GM19025 (cell line): Measurements from ENCODE around the gene MAST4.
A peak's percentile ranks its signal among the peaks of the same experiment; 100 is the strongest.

Experiments
- ATAC-seq: cut with Tn5 transposase; IDR thresholded peaks from one replicate; pipeline ENCODE4 v1.9.1; 2021; ENCODE audit warnings: mild to moderate bottlenecking, low read depth, moderate library complexity; ENCODE audit not compliant: unreplicated experiment

MAST4 gene

DNA sequence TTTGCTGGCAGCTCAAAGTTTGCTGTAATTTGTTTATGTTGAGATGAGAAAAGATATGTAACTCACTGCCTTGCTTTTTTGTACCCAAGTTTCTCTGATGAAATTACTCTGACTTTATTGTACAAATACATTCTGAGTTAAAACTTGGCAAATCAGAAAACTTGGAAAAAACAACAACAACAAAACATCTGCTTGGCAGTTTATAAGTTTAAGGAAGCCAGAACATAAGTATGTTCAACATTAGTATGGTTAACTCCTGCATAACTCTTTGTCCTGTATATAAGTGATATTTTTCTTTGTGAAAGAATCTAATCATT lies 233.1 kb downstream of the MAST4 start:
- no peak for ATAC-seq

DNA sequence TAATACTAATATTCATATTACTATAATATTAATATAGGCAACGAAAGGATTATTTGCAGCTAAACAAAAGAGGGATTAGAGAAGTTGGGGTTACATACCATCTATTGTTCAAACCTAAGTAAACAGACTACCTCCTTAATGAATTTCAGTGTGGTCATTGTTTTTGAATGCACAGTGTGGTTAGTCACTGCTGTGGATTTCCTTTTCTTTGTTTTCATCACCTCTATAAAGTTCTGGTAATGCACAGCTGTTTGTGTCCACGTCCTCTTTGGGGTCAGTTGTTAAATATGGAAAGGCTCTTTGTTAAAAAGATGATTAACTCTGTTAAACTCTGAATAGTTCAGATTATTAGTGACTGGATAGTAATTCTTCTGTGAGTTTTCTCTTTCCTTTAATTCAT lies 233.6 kb downstream of the MAST4 start:
- ATAC-seq: no peak

- no peak for ATAC-seq
These were observed 234.4 kb downstream of the MAST4 start for GRCh38 chr5:66830636-66831035.

- ATAC-seq: no peak
These were observed 243.5 kb downstream of the MAST4 start for GRCh38 chr5:66839636-66840185.

GRCh38 chr5:66840511-66841013 lies 244.4 kb downstream of the MAST4 start:
- ATAC-seq: peak; percentile 98

DNA sequence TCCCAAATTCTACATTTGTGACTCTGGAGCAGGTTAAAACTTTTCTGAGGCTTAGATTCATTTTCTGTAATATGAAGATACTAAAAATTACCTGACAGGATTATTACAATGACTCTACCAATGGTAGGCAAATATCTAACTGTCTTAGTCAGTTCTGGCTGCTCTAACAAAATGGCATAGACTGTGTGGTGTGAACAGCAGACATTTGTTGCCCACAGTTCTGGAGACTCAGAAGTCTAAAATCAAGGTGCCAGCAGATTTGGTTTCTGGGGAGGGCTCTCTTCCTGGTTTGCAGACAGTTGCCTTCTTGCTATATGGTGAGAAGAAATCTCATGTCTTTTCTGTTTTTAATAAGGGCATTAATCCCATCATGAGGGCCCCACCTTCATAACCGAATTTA lies 245.1 kb downstream of the MAST4 start:
- ATAC-seq: no peak

GRCh38 chr5:66842540-66842939 lies 246.3 kb downstream of the MAST4 start:
- no peak for ATAC-seq

DNA sequence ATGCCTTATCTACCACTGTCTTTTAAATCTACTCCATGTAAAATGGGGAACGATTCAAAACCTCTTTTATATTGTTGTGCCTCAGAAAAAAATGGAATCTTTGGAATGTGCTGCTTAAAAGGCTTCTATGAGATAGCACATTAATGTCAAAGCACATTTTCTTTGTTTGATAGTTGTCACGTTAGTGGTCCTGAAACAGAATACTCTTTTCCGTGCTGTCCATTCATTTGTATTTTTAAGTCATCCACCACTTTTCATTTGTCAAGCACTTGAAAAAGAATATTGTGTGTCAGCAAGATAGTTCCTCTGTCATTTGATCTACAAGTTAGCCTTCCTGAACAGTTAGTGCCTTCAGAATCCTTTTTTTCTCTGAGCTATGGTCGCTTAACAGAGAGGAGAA lies 246.9 kb downstream of the MAST4 start:
- no peak for ATAC-seq

DNA sequence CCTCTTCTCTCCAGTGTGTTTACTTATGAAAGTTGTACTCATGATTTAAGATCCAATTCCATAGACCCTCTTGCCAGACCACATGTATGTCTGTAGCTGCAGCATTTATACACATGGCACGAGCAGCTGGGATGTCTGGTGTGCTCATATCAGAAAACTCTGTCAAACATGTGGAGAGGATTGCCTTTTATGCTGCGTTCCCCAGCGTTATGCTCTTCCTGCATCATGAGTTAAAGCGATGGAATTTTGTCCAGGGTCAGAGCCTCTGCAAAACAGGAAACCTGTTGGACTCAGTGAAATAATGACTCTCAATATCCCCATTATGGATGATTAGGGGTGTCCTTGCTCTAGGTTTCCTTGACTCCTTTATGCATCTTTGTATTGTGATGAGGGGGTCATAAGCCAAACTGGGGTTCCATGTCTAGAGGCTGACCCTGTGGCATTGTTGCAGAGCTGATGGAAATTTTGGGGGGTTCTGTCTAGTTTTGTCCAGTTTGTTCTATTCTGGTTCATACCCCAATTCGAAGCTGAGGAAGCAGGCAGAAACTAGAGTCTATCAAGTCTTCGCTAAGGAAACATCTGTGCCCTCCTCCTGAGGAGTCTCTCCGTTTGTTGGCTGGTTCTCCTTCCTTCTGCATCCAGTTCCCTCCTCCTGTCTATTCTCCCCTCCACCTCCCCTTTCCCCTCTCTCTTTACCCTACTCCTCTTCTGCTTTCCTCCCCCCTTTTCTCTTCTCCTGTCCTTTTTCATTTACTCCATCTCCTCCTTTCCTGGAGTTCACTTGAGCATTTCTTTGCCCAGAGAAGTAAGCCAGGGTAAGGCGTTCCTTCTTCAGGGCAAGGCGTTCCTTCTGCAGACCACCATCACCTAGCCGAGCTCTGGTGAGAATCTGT lies 252.8 kb downstream of the MAST4 start:
- ATAC-seq: no peak

- no peak for ATAC-seq
These were observed 253.6 kb downstream of the MAST4 start for GRCh38 chr5:66849803-66850202.

- ATAC-seq: no peak
These were observed 254.3 kb downstream of the MAST4 start for GRCh38 chr5:66850354-66851075.

DNA sequence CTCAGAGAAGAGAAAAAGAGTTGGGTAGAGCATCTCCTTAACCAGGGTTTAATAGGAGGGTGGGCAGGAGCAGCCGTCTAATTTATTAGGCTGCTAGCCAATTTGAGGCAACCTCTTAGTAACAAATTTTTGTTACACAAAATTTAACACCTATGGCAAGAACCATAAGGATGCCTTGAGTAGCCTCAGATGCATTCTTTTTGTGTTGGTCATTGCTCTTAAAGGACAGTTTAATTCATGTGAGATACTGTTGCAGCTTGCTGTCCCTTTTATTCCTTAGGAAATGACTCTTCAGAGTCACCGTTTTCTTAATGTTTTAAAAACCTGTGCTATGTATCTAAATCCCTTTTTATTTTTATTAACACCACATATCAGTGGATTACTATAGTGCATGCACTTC lies 255.1 kb downstream of the MAST4 start:
- no peak for ATAC-seq

DNA sequence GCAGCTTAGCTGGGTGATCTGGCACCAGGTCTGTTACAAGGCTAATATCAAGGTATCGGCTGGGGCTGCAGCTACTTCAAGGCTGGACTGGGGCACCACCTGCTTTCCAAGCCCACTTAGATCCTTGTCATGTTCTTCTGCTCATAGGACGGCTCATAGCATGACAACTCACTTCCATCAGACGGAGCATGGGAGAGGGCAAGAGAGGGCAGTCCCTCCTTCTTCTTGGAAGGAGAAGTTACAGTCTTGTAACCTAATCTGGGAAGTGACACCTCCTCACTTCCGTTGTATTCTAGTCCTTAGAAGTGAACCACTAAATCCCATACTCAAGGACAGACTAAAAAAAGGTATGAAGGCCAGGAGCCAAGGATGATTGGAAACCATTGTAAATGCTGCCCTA lies 258.2 kb downstream of the MAST4 start:
- no peak for ATAC-seq

DNA sequence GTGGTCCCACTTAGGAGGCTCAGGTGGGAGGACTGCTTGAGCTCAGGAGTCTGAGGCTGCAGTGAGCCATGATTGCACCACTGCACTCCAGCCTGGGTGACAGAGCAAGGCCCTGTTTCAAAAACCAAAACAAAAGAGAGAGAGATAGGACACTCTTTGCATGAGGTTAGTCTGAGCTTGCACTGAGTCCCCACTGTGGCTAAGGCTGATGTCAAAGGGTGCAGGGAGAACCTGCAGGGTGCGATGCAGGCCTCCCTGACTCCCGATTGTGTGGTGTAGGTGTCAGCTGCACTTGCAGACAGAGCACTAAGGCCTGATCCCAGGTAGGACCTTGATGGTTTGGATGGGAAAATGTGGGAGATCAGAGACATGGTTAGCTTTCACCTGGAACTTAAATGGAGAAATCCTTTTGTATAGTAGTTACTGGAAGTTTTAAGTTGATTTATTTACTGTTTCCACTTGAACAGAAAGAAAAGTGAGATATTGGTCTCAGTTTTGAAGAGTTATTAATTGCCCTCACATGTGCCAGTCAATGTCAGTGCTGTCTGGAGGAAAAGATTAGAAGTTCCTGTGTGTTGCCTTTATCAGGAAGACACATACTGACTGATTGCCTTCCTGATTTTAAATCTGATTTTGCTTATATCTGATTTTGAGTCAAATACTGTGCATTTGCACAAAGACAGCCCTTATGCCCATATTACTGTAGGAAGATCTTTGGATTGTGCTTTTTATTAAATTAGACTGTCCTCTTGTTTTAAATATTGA lies 260.0 kb downstream of the MAST4 start:
- no peak for ATAC-seq

- no peak for ATAC-seq
These were observed 263.3 kb downstream of the MAST4 start for GRCh38 chr5:66859526-66859925.

- no peak for ATAC-seq
These were observed 264.2 kb downstream of the MAST4 start for GRCh38 chr5:66860199-66860975.

DNA sequence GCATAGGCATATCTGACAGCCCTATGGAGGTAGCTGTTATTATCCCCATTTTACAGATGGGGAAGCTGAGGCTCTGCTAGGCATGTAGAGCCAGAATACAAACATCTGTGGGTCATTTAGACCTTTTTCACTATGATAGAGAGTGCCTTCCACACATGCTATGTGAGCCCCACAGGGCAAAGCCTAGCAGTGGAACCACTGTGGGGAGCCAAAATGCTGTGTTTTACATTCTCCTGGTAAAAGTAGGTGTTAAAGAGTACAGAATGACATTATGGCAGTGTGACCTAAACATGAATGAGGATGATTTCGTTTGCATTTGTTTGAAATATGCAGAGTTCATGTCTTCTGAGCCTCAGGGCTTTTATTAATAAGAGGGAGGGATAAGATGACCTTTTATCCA lies 265.2 kb downstream of the MAST4 start:
- no peak for ATAC-seq

- ATAC-seq: no peak
These were observed 265.8 kb downstream of the MAST4 start for GRCh38 chr5:66862020-66862419.

GRCh38 chr5:66863243-66864170 lies 267.3 kb downstream of the MAST4 start:
- no peak for ATAC-seq
